Panc1 (cell line): ENCODE results near the gene HADH. TPM values are rescaled to one million over a fixed set of nuclear protein-coding genes. Genes with fewer than 3 reads are reported as not detected.

Experiments used
- ATAC-seq: fragments of 200-7000 bp; cut with Tn5 transposase; 2 replicates; pipeline ENCODE4 v1.9.1; 2020; ENCODE audit warnings: mild to moderate bottlenecking, moderate library complexity
- BruUV-seq: library from RNA; stranded (reverse); fragments of 400-500 nt; replicated peaks from 2 replicates; lab custom pipeline; 2021; lab: Mats Ljungman, UMichigan
- CTCF ChIA-PET: fragments of 300-600 bp; sonication (Branson Sonifier 250); formaldehyde crosslinking; loops from one replicate; lab custom pipeline; 2022; ENCODE audit warnings: antibody characterized with exemption; lab: Charles Lee
- POLR2A ChIA-PET: fragments of 300-600 bp; sonication (Branson Sonifier 250); formaldehyde crosslinking; loops from one replicate; lab custom pipeline; 2022; ENCODE audit warnings: antibody characterized with exemption; lab: Charles Lee
- DNase-seq: peaks from one replicate; pipeline ENCODE4 v3.0.0-alpha.2; 2010; ENCODE audit warnings: low read depth, low spot score
- H3K27ac ChIP-seq: 2 replicates; pipeline ENCODE4 v1.5.1; 2011; ENCODE audit warnings: mild to moderate bottlenecking, low read length, inconsistent platforms
- H3K27me3 ChIP-seq: fragments of 200-500 bp; sonication (Bioruptor generic); 2 replicates; pipeline ENCODE4 v1.6.0; 2014; ENCODE audit warnings: low read length, inconsistent platforms; ENCODE audit not compliant: control insufficient read depth, insufficient read depth
- H3K36me3 ChIP-seq: fragments of 200-500 bp; sonication (Bioruptor generic); 2 replicates; pipeline ENCODE4 v1.5.1; 2014; ENCODE audit warnings: inconsistent platforms, mild to moderate bottlenecking, low read length, moderate library complexity; ENCODE audit not compliant: control insufficient read depth, insufficient read depth
- H3K4me1 ChIP-seq: 2 replicates; pipeline ENCODE4 v1.5.1; 2011; ENCODE audit warnings: inconsistent platforms, mild to moderate bottlenecking, low read length, moderate library complexity; ENCODE audit not compliant: control insufficient read depth, insufficient read depth
- H3K4me3 ChIP-seq, 2 experiments: 2 replicates each; pipeline ENCODE4 v1.5.1; 2011 to 2012; ENCODE audit warnings: low read depth in 2 of 2, low read length in 2 of 2, mild to moderate bottlenecking in 2 of 2, inconsistent platforms in 1 of 2, moderate library complexity in 1 of 2
- H3K9me3 ChIP-seq: fragments of 200-500 bp; sonication (Bioruptor generic); 2 replicates; pipeline ENCODE4 v1.5.1; 2014; ENCODE audit warnings: low read depth, mild to moderate bottlenecking, inconsistent platforms, low read length, moderate library complexity; ENCODE audit not compliant: control insufficient read depth, insufficient read depth
- CTCF ChIP-seq: fragments of 450-650 bp; IDR thresholded peaks from 2 replicates; pipeline ENCODE4 v1.5.1; 2017; ENCODE audit warnings: mild to moderate bottlenecking
- POLR2AphosphoS5 ChIP-seq: IDR thresholded peaks from 2 replicates; pipeline ENCODE4 v1.6.1; 2012; ENCODE audit warnings: mild to moderate bottlenecking, low read depth, low read length, moderate library complexity
- REST ChIP-seq, 2 experiments: IDR thresholded peaks; 2 replicates each; pipeline ENCODE4 v1.6.1; 2011 to 2012; ENCODE audit warnings: low read depth in 2 of 2, control low read depth in 1 of 2, low read length in 1 of 2, mild to moderate bottlenecking in 1 of 2, moderate library complexity in 1 of 2; ENCODE audit not compliant: insufficient read depth in 1 of 2
- SIN3A ChIP-seq: IDR thresholded peaks from 2 replicates; pipeline ENCODE4 v1.6.1; 2012; ENCODE audit warnings: low read depth, mild to moderate bottlenecking, low read length, moderate library complexity, borderline replicate concordance; ENCODE audit not compliant: insufficient read depth
- TCF7L2 ChIP-seq: IDR thresholded peaks from 2 replicates; pipeline ENCODE4 v1.6.1; 2011; ENCODE audit warnings: mild to moderate bottlenecking, low read depth, low read length, inconsistent platforms
- in situ Hi-C: cut with HindIII; loops from 2 replicates; pipeline ENCODE4 v1.10.0; 2016; ENCODE audit warnings: low sequenced_read_pairs, low pct_unique_long_range_greater_than_20kb
- intact Hi-C: fragments of 100-400 bp; cut with micrococcal nuclease; formaldehyde crosslinking; loops from one replicate; pipeline ENCODE4 v1.10.0; 2022; ENCODE audit not compliant: unreplicated experiment
- total RNA-seq: library from RNA; stranded (reverse); gene quantifications from one replicate; pipeline ENCODE4 v1.2.1, GENCODE V29; 2021; ENCODE audit not compliant: unreplicated experiment

Gene HADH
- total RNA-seq, 1 experiment from 2014 or later = 20.0 TPM

GRCh38 chr4:108060164-108060563 lies 70.5 kb downstream of the HADH start:
- in situ Hi-C loops (no loop called here), intact Hi-C loops (loop anchor here (10.0 kb wide), 1 partner anchor 515 kb away; no protein-coding TSS in a partner anchor)
- TF ChIP-seq CTCF (peak; percentile 53), SIN3A (no peak), POLR2AphosphoS5 (no peak), REST (IDR thresholded peaks at IDR 0.05; ENCODE audit: insufficient read depth in 1 of 2, low read depth in 2 of 2, low read length in 1 of 2) (no peak)
- no peak overlapping the region for H3K4me3 ChIP-seq
- CTCF ChIA-PET = no interaction called here
- no peak overlapping the region for H3K27ac ChIP-seq
- no peaks in the 10 kb centered on the region for H3K27me3 ChIP-seq
- no TSS peak for BruUV-seq
- no peaks in the 10 kb centered on the region for H3K36me3 ChIP-seq
- H3K9me3 ChIP-seq = no peaks in the 10 kb centered on the region
- peak; percentile 82 for ATAC-seq
- no peaks in the 10 kb centered on the region for H3K4me1 ChIP-seq
- POLR2A ChIA-PET = no interaction called here
- peak; percentile 45 for DNase-seq

- Histone ChIP-seq H3K4me3 (no peak overlapping the region), H3K9me3 (no peaks in the 10 kb centered on the region), H3K27ac (no peak overlapping the region), H3K4me1 (no peaks in the 10 kb centered on the region), H3K27me3 (no peaks in the 10 kb centered on the region), H3K36me3 (no peaks in the 10 kb centered on the region)
- in situ Hi-C loops (no loop called here), intact Hi-C loops (loop anchor here (10.0 kb wide), 1 partner anchor 514 kb away; no protein-coding TSS in a partner anchor)
- TF ChIP-seq POLR2AphosphoS5 (no peak), SIN3A (no peak), TCF7L2 (no peak), CTCF (no peak), REST (IDR thresholded peaks at IDR 0.05; ENCODE audit: insufficient read depth in 1 of 2, low read depth in 2 of 2, low read length in 1 of 2) (no peak)
- POLR2A ChIA-PET = no interaction called here
- CTCF ChIA-PET = no interaction called here
- BruUV-seq = no TSS peak
- DNase-seq = no peak
- no peak for ATAC-seq
Observed at GRCh38 chr4:108060686-108061321, 71.1 kb downstream of the HADH start.
